Loucy (cell line): ENCODE data around the gene CROCC2.

Experiments used
- CTCF ChIP-seq: fragments of 200-600 bp; sonication (generic); conservative IDR thresholded peaks from 2 replicates; pipeline ENCODE4 v1.5.1; 2014; ENCODE audit warnings: mild to moderate bottlenecking, antibody characterized with exemption, low read length
- EZH2phosphoT487 ChIP-seq: fragments of 200-600 bp; IDR thresholded peaks from 2 replicates; pipeline ENCODE4 v1.6.1; 2018; ENCODE audit warnings: antibody characterized with exemption, mild to moderate bottlenecking, moderate library complexity, borderline replicate concordance

- TF ChIP-seq CTCF = no peak
- no peak for TF ChIP-seq EZH2phosphoT487
Observed at GRCh38 chr2:241029599-241030332, 123.6 kb downstream of the CROCC2 start.
